NB4 (cell line): ENCODE data around the gene PCDHGA11.
"Not testable (repeated sequence)": the region's sequence is repeated elsewhere in the genome, so short reads cannot be mapped to it uniquely, and the experiment has no call there.

Experiments
- DNase-seq: peaks from one replicate; pipeline ENCODE4 v3.0.0; 2010; ENCODE audit warnings: low read depth
- H3K4me3 ChIP-seq: one replicate; pipeline ENCODE4 v1.5.1; 2011; ENCODE audit warnings: mild to moderate bottlenecking, low read depth, low read length, moderate library complexity
- CTCF ChIP-seq: IDR thresholded peaks from one replicate; pipeline ENCODE4 v1.5.1; 2012; ENCODE audit warnings: low read depth, low read length
- MAX ChIP-seq: IDR thresholded peaks from 2 replicates; pipeline ENCODE4 v1.6.1; 2011; ENCODE audit warnings: low read depth, low read length
- MYC ChIP-seq: IDR thresholded peaks from 2 replicates; pipeline ENCODE4 v1.6.1; 2011; ENCODE audit warnings: low read depth, low read length
- POLR2A ChIP-seq: IDR thresholded peaks from 2 replicates; pipeline ENCODE4 v1.6.1; 2011; ENCODE audit warnings: mild to moderate bottlenecking; ENCODE audit not compliant: insufficient read length; ENCODE audit errors: extremely low read depth

Gene PCDHGA11

GRCh38 chr5:141389153-141390042, 31.5 kb upstream of the PCDHGA11 start:
- TF ChIP-seq MAX = no peak
- TF ChIP-seq CTCF = no peak
- TF ChIP-seq MYC = no peak
- no peak for DNase-seq
- no peak overlapping the region for H3K4me3 ChIP-seq

GRCh38 chr5:141392429-141393198, 28.2 kb upstream of the PCDHGA11 start, which contains the start of gene PCDHGA8:
PCDHGA8 (plus strand) TSS chr5:141392633; CDS start chr5:141392814, 181 bp downstream.
- DNase-seq = peak; percentile 29
- no peak within 1 kb of the TSS for H3K4me3 ChIP-seq
- TF ChIP-seq CTCF = no peak
- TF ChIP-seq MAX = no peak
- TF ChIP-seq POLR2A = no peak
- no peak for TF ChIP-seq MYC

- TF ChIP-seq MAX (no peak), CTCF (no peak), MYC (no peak), POLR2A (no peak)
- H3K4me3 ChIP-seq = no peak overlapping the region
- DNase-seq = no peak
Measured at GRCh38 chr5:141393267-141393666, 27.6 kb upstream of the PCDHGA11 start.

GRCh38 chr5:141394401-141395187, 26.3 kb upstream of the PCDHGA11 start:
- not testable (repeated sequence) for H3K4me3 ChIP-seq, DNase-seq

GRCh38 chr5:141397756-141398551, 22.9 kb upstream of the PCDHGA11 start, which contains the start of gene PCDHGB5:
PCDHGB5 (plus strand) TSS chr5:141397947; CDS start chr5:141398128, 181 bp downstream.
- DNase-seq = peak; percentile 63
- H3K4me3 ChIP-seq = peak within 1 kb of the TSS; percentile 57
- TF ChIP-seq CTCF = peak; percentile 58
